Neural progenitor cell (in vitro differentiated cells): ENCODE data around the gene DNMT3B. TPM values are rescaled to one million over a fixed set of nuclear protein-coding genes. Genes with fewer than 3 reads are reported as not detected.

Source experiments
- DNase-seq: peaks from one replicate; pipeline ENCODE4 v3.0.0-alpha.2; 2016; ENCODE audit warnings: low spot score
- H2AFZ ChIP-seq: fragments of 200-600 bp; sonication (generic); replicated peaks from 2 replicates; pipeline ENCODE4 v1.6.1; 2016; ENCODE audit warnings: antibody characterized with exemption
- H3F3A ChIP-seq: fragments of 200-600 bp; sonication (generic); 2 replicates; pipeline ENCODE4 v1.6.1; 2016; ENCODE audit warnings: antibody characterized with exemption, low read depth
- H3K27ac ChIP-seq: fragments of 200-600 bp; sonication (generic); 2 replicates; pipeline ENCODE4 v1.5.1; 2016; ENCODE audit warnings: mild to moderate bottlenecking
- H3K27me3 ChIP-seq: fragments of 200-600 bp; sonication (generic); 2 replicates; pipeline ENCODE4 v1.6.1; 2016; ENCODE audit warnings: mild to moderate bottlenecking, moderate library complexity
- H3K36me3 ChIP-seq: fragments of 200-600 bp; sonication (generic); 2 replicates; pipeline ENCODE4 v1.5.1; 2016
- H3K4me1 ChIP-seq: fragments of 200-600 bp; sonication (generic); 2 replicates; pipeline ENCODE4 v1.6.1; 2016; ENCODE audit warnings: mixed run types
- H3K4me2 ChIP-seq: fragments of 200-600 bp; sonication (generic); 2 replicates; pipeline ENCODE4 v1.6.1; 2016
- H3K4me3 ChIP-seq: fragments of 200-600 bp; sonication (generic); 2 replicates; pipeline ENCODE4 v1.5.1; 2016
- H3K79me2 ChIP-seq: fragments of 200-600 bp; sonication (generic); 2 replicates; pipeline ENCODE4 v1.6.1; 2016; ENCODE audit warnings: low read depth
- H3K9ac ChIP-seq: fragments of 200-600 bp; sonication (generic); 2 replicates; pipeline ENCODE4 v1.6.1; 2016
- H3K9me3 ChIP-seq: fragments of 200-600 bp; sonication (generic); 2 replicates; pipeline ENCODE4 v1.5.1; 2016; ENCODE audit warnings: low read depth
- H4K20me1 ChIP-seq: fragments of 200-600 bp; sonication (generic); 2 replicates; pipeline ENCODE4 v1.6.1; 2016; ENCODE audit warnings: low read depth
- H3K27ac Mint-ChIP-seq: 3 replicates; pipeline ENCODE4 v1.8.0; 2021; ENCODE audit warnings: mixed read lengths
- H3K27me3 Mint-ChIP-seq: 2 replicates; pipeline ENCODE4 v1.8.0; 2022; ENCODE audit warnings: low read depth, mild to moderate bottlenecking, inconsistent platforms, moderate library complexity, mixed read lengths; ENCODE audit not compliant: insufficient read depth
- H3K36me3 Mint-ChIP-seq: 3 replicates; pipeline ENCODE4 v1.8.0; 2021; ENCODE audit warnings: mixed read lengths
- H3K4me1 Mint-ChIP-seq: 3 replicates; pipeline ENCODE4 v1.8.0; 2021; ENCODE audit warnings: mixed read lengths
- H3K4me3 Mint-ChIP-seq: 3 replicates; pipeline ENCODE4 v1.8.0; 2021; ENCODE audit warnings: mild to moderate bottlenecking, moderate library complexity, mixed read lengths
- H3K9me3 Mint-ChIP-seq: 3 replicates; pipeline ENCODE4 v1.8.0; 2020; ENCODE audit warnings: mixed read lengths
- CTCF ChIP-seq: fragments of 200-600 bp; sonication (generic); IDR thresholded peaks from 2 replicates; pipeline ENCODE4 v1.5.1; 2017; ENCODE audit warnings: antibody characterized with exemption, mild to moderate bottlenecking
- EZH2 ChIP-seq: fragments of 200-600 bp; sonication (generic); IDR thresholded peaks from 2 replicates; pipeline ENCODE4 v1.6.1; 2017; ENCODE audit warnings: antibody characterized with exemption, mild to moderate bottlenecking, moderate library complexity
- EZH2phosphoT487 ChIP-seq: fragments of 200-600 bp; sonication (generic); IDR thresholded peaks from 2 replicates; pipeline ENCODE4 v1.6.1; 2017; ENCODE audit warnings: antibody characterized with exemption
- total RNA-seq: library from RNA; depleted of rRNA; stranded (reverse); fragments of >200 nt; gene quantifications from 2 replicates; pipeline ENCODE4 v1.2.3, GENCODE V29; 2015; ENCODE audit warnings: low replicate concordance

Gene DNMT3B
- total RNA-seq, 1 donor from 2014 or later: 114 TPM

GRCh38 chr20:32804817-32805216 lies 42.6 kb downstream of the DNMT3B start:
- Histone ChIP-seq H3K4me3 (no peak overlapping the region), H3K79me2 (no peaks in the 10 kb centered on the region), H3K4me1 (peaks cover 18% of the 10 kb centered on the region), H4K20me1 (peaks cover 48% of the 10 kb centered on the region), H3F3A (peaks cover 78% of the 10 kb centered on the region), H3K36me3 (peaks cover 17% of the 10 kb centered on the region), H3K9ac (no peak overlapping the region), H2AFZ (no peak overlapping the region), H3K27ac (no peak overlapping the region), H3K27me3 (no peaks in the 10 kb centered on the region), H3K4me2 (no peak overlapping the region), H3K9me3 (no peaks in the 10 kb centered on the region)
- no peak for DNase-seq
- no peak for TF ChIP-seq EZH2
- TF ChIP-seq EZH2phosphoT487: no peak
- TF ChIP-seq CTCF: no peak
- H3K36me3 Mint-ChIP-seq: peaks cover 38% of the 10 kb centered on the region
- H3K27ac Mint-ChIP-seq: no peak overlapping the region
- peaks cover 25% of the 10 kb centered on the region for H3K4me1 Mint-ChIP-seq
- no peak overlapping the region for H3K4me3 Mint-ChIP-seq
- peaks cover 3% of the 10 kb centered on the region for H3K27me3 Mint-ChIP-seq
- no peaks in the 10 kb centered on the region for H3K9me3 Mint-ChIP-seq

- Mint-ChIP-seq H3K4me1 (peaks cover 25% of the 10 kb centered on the region), H3K36me3 (peaks cover 32% of the 10 kb centered on the region)
- H3K36me3 ChIP-seq: peaks cover 16% of the 10 kb centered on the region
These were observed 43.5 kb downstream of the DNMT3B start for GRCh38 chr20:32805721-32806120.

GRCh38 chr20:32806356-32806755 lies 44.2 kb downstream of the DNMT3B start:
- Mint-ChIP-seq H3K36me3 (peaks cover 29% of the 10 kb centered on the region), H3K4me3 (no peak overlapping the region), H3K4me1 (peaks cover 25% of the 10 kb centered on the region), H3K9me3 (no peaks in the 10 kb centered on the region), H3K27me3 (peaks cover 1% of the 10 kb centered on the region), H3K27ac (no peak overlapping the region)
- Histone ChIP-seq H4K20me1 (peaks cover 48% of the 10 kb centered on the region), H3K9ac (no peak overlapping the region), H3K4me1 (peaks cover 18% of the 10 kb centered on the region), H3K9me3 (no peaks in the 10 kb centered on the region), H2AFZ (no peak overlapping the region), H3K27me3 (no peaks in the 10 kb centered on the region), H3K4me2 (no peak overlapping the region), H3K36me3 (peaks cover 11% of the 10 kb centered on the region), H3K27ac (no peak overlapping the region), H3K4me3 (no peak overlapping the region), H3F3A (peaks cover 74% of the 10 kb centered on the region), H3K79me2 (no peaks in the 10 kb centered on the region)
- DNase-seq: no peak
- TF ChIP-seq CTCF (no peak), EZH2phosphoT487 (no peak), EZH2 (no peak)

More at GRCh38 chr20:32805721-32806120, 43.5 kb downstream of the DNMT3B start:
- no peaks in the 10 kb centered on the region for H3K9me3 Mint-ChIP-seq
- H3K27me3 Mint-ChIP-seq: peaks cover 3% of the 10 kb centered on the region
- Histone ChIP-seq H3K27ac (no peak overlapping the region), H3K4me2 (no peak overlapping the region), H3K79me2 (no peaks in the 10 kb centered on the region), H3F3A (peaks cover 75% of the 10 kb centered on the region), H3K9ac (no peak overlapping the region), H3K9me3 (no peaks in the 10 kb centered on the region), H3K4me3 (no peak overlapping the region), H3K4me1 (peaks cover 18% of the 10 kb centered on the region), H4K20me1 (peaks cover 48% of the 10 kb centered on the region), H3K27me3 (no peaks in the 10 kb centered on the region), H2AFZ (no peak overlapping the region)
- no peak overlapping the region for H3K4me3 Mint-ChIP-seq
- no peak for DNase-seq
- TF ChIP-seq CTCF (no peak), EZH2phosphoT487 (no peak), EZH2 (no peak)
- no peak overlapping the region for H3K27ac Mint-ChIP-seq
